H9 (cell line): ENCODE measurements around the gene CELF5. TPM values are rescaled to one million over a fixed set of nuclear protein-coding genes. Genes with fewer than 3 reads are reported as not detected.
A peak's percentile ranks its signal among the peaks of the same experiment; 100 is the strongest.

ENCODE experiments used
- DNase-seq: peaks from one replicate; pipeline ENCODE4 v3.0.0-alpha.2; 2017
- H2AFZ ChIP-seq: one replicate; pipeline ENCODE4 v1.6.1; 2013; ENCODE audit warnings: mild to moderate bottlenecking, low read length, control low read depth, moderate library complexity
- H2AK5ac ChIP-seq: 2 replicates; pipeline ENCODE4 v1.6.1; 2013; ENCODE audit warnings: low read length, control low read depth, mixed read lengths; ENCODE audit not compliant: insufficient read length
- H2BK120ac ChIP-seq: one replicate; pipeline ENCODE4 v1.6.1; 2013; ENCODE audit warnings: low read depth, mild to moderate bottlenecking, low read length, control low read depth, inconsistent platforms; ENCODE audit not compliant: poor library complexity, severe bottlenecking
- H2BK12ac ChIP-seq: 2 replicates; pipeline ENCODE4 v1.6.1; 2013; ENCODE audit warnings: low read length, control low read depth, mixed read lengths, low read depth; ENCODE audit not compliant: insufficient read length
- H2BK15ac ChIP-seq: 2 replicates; pipeline ENCODE4 v1.6.1; 2013; ENCODE audit warnings: low read depth, low read length, control low read depth
- H2BK20ac ChIP-seq: one replicate; pipeline ENCODE4 v1.6.1; 2013; ENCODE audit warnings: low read depth, mild to moderate bottlenecking, low read length, control low read depth, inconsistent platforms; ENCODE audit not compliant: poor library complexity, severe bottlenecking
- H2BK5ac ChIP-seq: 2 replicates; pipeline ENCODE4 v1.6.1; 2013; ENCODE audit warnings: low read length, control low read depth, mixed read lengths; ENCODE audit not compliant: insufficient read length
- H3K14ac ChIP-seq: 2 replicates; pipeline ENCODE4 v1.6.1; 2013; ENCODE audit warnings: low read length, control low read depth; ENCODE audit not compliant: insufficient read depth
- H3K18ac ChIP-seq: 2 replicates; pipeline ENCODE4 v1.6.1; 2013; ENCODE audit warnings: low read depth, mild to moderate bottlenecking, mixed read lengths, low read length, control low read depth; ENCODE audit not compliant: insufficient read length
- H3K23ac ChIP-seq: 2 replicates; pipeline ENCODE4 v1.6.1; 2013; ENCODE audit warnings: low read length, control low read depth, mixed read lengths, low read depth; ENCODE audit not compliant: insufficient read length
- H3K23me2 ChIP-seq: 2 replicates; pipeline ENCODE4 v1.6.1; 2013; ENCODE audit warnings: low read depth, mild to moderate bottlenecking, mixed read lengths, low read length, control low read depth; ENCODE audit not compliant: insufficient read length, poor library complexity, severe bottlenecking
- H3K27ac ChIP-seq: 2 replicates; pipeline ENCODE4 v1.5.1; 2013; ENCODE audit warnings: low read length, control low read depth, mixed read lengths, low read depth; ENCODE audit not compliant: insufficient read length
- H3K27me3 ChIP-seq: 2 replicates; pipeline ENCODE4 v1.6.1; 2013; ENCODE audit warnings: low read length, control low read depth, inconsistent platforms; ENCODE audit not compliant: insufficient read depth
- H3K4ac ChIP-seq: 2 replicates; pipeline ENCODE4 v1.6.1; 2013; ENCODE audit warnings: low read depth, mild to moderate bottlenecking, control low read depth, inconsistent platforms, low read length, moderate library complexity
- H3K4me1 ChIP-seq: 2 replicates; pipeline ENCODE4 v1.6.1; 2013; ENCODE audit warnings: low read length, control low read depth, inconsistent platforms; ENCODE audit not compliant: insufficient read depth
- H3K4me2 ChIP-seq: 2 replicates; pipeline ENCODE4 v1.6.1; 2013; ENCODE audit warnings: low read length, control low read depth, mixed read lengths; ENCODE audit not compliant: insufficient read length, insufficient read depth
- H3K56ac ChIP-seq: 2 replicates; pipeline ENCODE4 v1.6.1; 2013; ENCODE audit warnings: low read depth, mild to moderate bottlenecking, mixed read lengths, low read length, control low read depth; ENCODE audit not compliant: insufficient read length
- H3K79me1 ChIP-seq: 2 replicates; pipeline ENCODE4 v1.6.1; 2013; ENCODE audit warnings: low read depth, mild to moderate bottlenecking, moderate library complexity, low read length, control low read depth, inconsistent platforms; ENCODE audit not compliant: insufficient read depth, poor library complexity, severe bottlenecking
- H3K79me2 ChIP-seq: 2 replicates; pipeline ENCODE4 v1.6.1; 2013; ENCODE audit warnings: low read length, control low read depth, inconsistent platforms; ENCODE audit not compliant: insufficient read depth
- H3K9ac ChIP-seq: 2 replicates; pipeline ENCODE4 v1.6.1; 2013; ENCODE audit warnings: low read length, control low read depth, mixed read lengths; ENCODE audit not compliant: insufficient read length; ENCODE audit errors: extremely low read depth
- H3K9me3 ChIP-seq: one replicate; pipeline ENCODE4 v1.6.1; 2013; ENCODE audit warnings: low read depth, low read length, inconsistent platforms; ENCODE audit not compliant: control insufficient read depth
- H3T11ph ChIP-seq: one replicate; pipeline ENCODE4 v1.6.1; 2013; ENCODE audit warnings: mild to moderate bottlenecking, low read length, control low read depth, inconsistent platforms
- H4K20me1 ChIP-seq: one replicate; pipeline ENCODE4 v1.6.1; 2013; ENCODE audit not compliant: control insufficient read depth, insufficient read length, insufficient read depth
- H4K5ac ChIP-seq: 2 replicates; pipeline ENCODE4 v1.6.1; 2013; ENCODE audit warnings: low read depth, mild to moderate bottlenecking, mixed read lengths, low read length, control low read depth; ENCODE audit not compliant: insufficient read length
- H4K8ac ChIP-seq: replicated peaks from 2 replicates; pipeline ENCODE4 v1.6.1; 2013; ENCODE audit warnings: low read length, control low read depth, mixed read lengths, low read depth; ENCODE audit not compliant: insufficient read length
- H4K91ac ChIP-seq: 2 replicates; pipeline ENCODE4 v1.6.1; 2013; ENCODE audit warnings: low read depth, mild to moderate bottlenecking, moderate library complexity, mixed read lengths, low read length, control low read depth; ENCODE audit not compliant: insufficient read length
- H3K27ac Mint-ChIP-seq, 3 experiments: 2 replicates in 2 of 3; 3 replicates in 1 of 3; pipeline ENCODE4 v1.8.0; 2020 to 2021; ENCODE audit warnings: mixed read lengths in 3 of 3, mild to moderate bottlenecking in 1 of 3, moderate library complexity in 1 of 3
- H3K27me3 Mint-ChIP-seq: 2 replicates; pipeline ENCODE4 v1.8.0; 2021; ENCODE audit warnings: low read depth, mild to moderate bottlenecking, moderate library complexity, mixed read lengths
- H3K36me3 Mint-ChIP-seq, 3 experiments: 2 replicates in 2 of 3; 3 replicates in 1 of 3; pipeline ENCODE4 v1.8.0; 2020 to 2021; ENCODE audit warnings: low read depth in 3 of 3, mixed read lengths in 3 of 3; ENCODE audit not compliant: insufficient read depth in 1 of 3
- H3K4me1 Mint-ChIP-seq, 2 experiments: 2 replicates each; pipeline ENCODE4 v1.8.0; 2020; ENCODE audit warnings: mixed read lengths in 2 of 2
- H3K4me3 Mint-ChIP-seq, 2 experiments: 2 replicates in 1 of 2; 3 replicates in 1 of 2; pipeline ENCODE4 v1.8.0; 2020 to 2021; ENCODE audit warnings: mild to moderate bottlenecking in 2 of 2, mixed read lengths in 2 of 2, moderate library complexity in 1 of 2
- H3K9me3 Mint-ChIP-seq, 2 experiments: 2 replicates in 1 of 2; 3 replicates in 1 of 2; pipeline ENCODE4 v1.8.0; 2020; ENCODE audit warnings: mild to moderate bottlenecking in 2 of 2, mixed read lengths in 2 of 2, moderate library complexity in 1 of 2
- WGBS: extraction: QIAGEN DNeasy Blood & Tissue Kit; methylation state at CpG from one replicate; pipeline ENCODE4 v1.1.7; 2013; ENCODE audit warnings: missing lambda C conversion rate, low lambda C conversion rate, mixed read lengths; ENCODE audit not compliant: insufficient read length; ENCODE audit errors: extremely low coverage; 5-methylcytosine and 5-hydroxymethylcytosine counted together
- total RNA-seq: library from RNA; stranded (reverse); gene quantifications from 2 replicates; pipeline ENCODE4 v1.2.1, GENCODE V29; 2021
- TF ChIP-seq, protein P1 (sequence below): fragments of 200-600 bp; sonication (generic); conservative IDR thresholded peaks from 3 replicates; pipeline ENCODE4 v1.8.0; 2021; ENCODE audit warnings: antibody characterized with exemption, mild to moderate bottlenecking

CELF5 gene
- total RNA-seq, 1 experiment from 2014 or later, result 4.8 TPM

DNA sequence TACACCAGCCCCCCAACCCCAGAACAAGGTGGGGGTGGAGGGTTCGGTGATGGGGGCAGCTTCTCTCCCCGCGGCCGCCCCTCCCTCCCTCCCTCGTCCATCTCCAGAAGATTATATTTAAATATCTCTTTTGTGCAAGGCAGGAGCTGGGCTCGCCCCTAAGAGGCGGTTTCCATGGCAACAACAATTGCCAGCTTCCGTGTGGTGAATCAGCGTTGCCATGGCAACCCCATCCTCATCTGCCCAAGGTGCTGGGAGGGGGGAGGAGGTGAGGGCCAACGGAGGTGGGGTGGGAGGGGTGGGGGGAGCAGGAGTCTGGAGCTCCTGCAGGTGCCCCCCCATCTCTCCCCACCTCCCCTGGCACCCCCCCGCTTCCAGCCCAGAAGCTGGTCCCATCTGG is 46.4 kb downstream of the CELF5 start:
- H2BK12ac ChIP-seq, result no peak overlapping the region
- no peaks in the 10 kb centered on the region for H3K9me3 ChIP-seq
- Mint-ChIP-seq H3K36me3 (peaks cover 0 to 5% (median 0%) of the 10 kb centered on the region in 3 experiments; a peak in 2 of 7 replicates), H3K4me1 (peaks cover 8 to 18% of the 10 kb centered on the region in 2 experiments), H3K27me3 (peaks cover 62% of the 10 kb centered on the region), H3K9me3 (peaks cover 5 to 7% of the 10 kb centered on the region in 2 experiments; a peak in 4 of 5 replicates), H3K27ac (no peak overlapping the region), H3K4me3 (no peak overlapping the region)
- H3K18ac ChIP-seq, result no peak overlapping the region
- no peaks in the 10 kb centered on the region; the same call in 1 of the 2 replicates for H3K27me3 ChIP-seq
- H3T11ph ChIP-seq, result no peak overlapping the region
- H2AK5ac ChIP-seq, result no peak overlapping the region
- TF ChIP-seq, protein P1, sequence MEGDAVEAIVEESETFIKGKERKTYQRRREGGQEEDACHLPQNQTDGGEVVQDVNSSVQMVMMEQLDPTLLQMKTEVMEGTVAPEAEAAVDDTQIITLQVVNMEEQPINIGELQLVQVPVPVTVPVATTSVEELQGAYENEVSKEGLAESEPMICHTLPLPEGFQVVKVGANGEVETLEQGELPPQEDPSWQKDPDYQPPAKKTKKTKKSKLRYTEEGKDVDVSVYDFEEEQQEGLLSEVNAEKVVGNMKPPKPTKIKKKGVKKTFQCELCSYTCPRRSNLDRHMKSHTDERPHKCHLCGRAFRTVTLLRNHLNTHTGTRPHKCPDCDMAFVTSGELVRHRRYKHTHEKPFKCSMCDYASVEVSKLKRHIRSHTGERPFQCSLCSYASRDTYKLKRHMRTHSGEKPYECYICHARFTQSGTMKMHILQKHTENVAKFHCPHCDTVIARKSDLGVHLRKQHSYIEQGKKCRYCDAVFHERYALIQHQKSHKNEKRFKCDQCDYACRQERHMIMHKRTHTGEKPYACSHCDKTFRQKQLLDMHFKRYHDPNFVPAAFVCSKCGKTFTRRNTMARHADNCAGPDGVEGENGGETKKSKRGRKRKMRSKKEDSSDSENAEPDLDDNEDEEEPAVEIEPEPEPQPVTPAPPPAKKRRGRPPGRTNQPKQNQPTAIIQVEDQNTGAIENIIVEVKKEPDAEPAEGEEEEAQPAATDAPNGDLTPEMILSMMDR, result no peak
- no peaks in the 10 kb centered on the region for H3K79me1 ChIP-seq
- H4K8ac ChIP-seq, result no peak overlapping the region
- no peak overlapping the region for H3K23ac ChIP-seq
- no peaks in the 10 kb centered on the region for H3K23me2 ChIP-seq
- H3K4me2 ChIP-seq, result no peak overlapping the region
- H3K4me1 ChIP-seq, result no peaks in the 10 kb centered on the region
- H2AFZ ChIP-seq, result no peak overlapping the region
- H4K5ac ChIP-seq, result no peak overlapping the region
- H3K14ac ChIP-seq, result no peak overlapping the region
- H3K4ac ChIP-seq, result no peak overlapping the region
- H4K20me1 ChIP-seq, result no peaks in the 10 kb centered on the region
- H3K27ac ChIP-seq, result no peak overlapping the region
- no peak overlapping the region for H2BK15ac ChIP-seq
- H4K91ac ChIP-seq, result no peak overlapping the region
- peak; percentile 53 for DNase-seq
- H2BK20ac ChIP-seq, result no peak overlapping the region
- WGBS, result no CpG with 5 or more reads among the region's 11 CpGs
- H3K56ac ChIP-seq, result no peak overlapping the region
- H2BK5ac ChIP-seq, result no peak overlapping the region
- H3K9ac ChIP-seq, result no peak overlapping the region
- no peak overlapping the region for H2BK120ac ChIP-seq
- no peaks in the 10 kb centered on the region for H3K79me2 ChIP-seq
